ENCODE measurements around the gene DDX39A. TPM values are rescaled to one million over a fixed set of nuclear protein-coding genes. Genes with fewer than 3 reads are reported as not detected.

DDX39A gene
- total and polyA plus RNA-seq, 11 donors = 18.0 to 109 (median 36.1) TPM

- 92 to 95% (median 93%) methylated on average over 12 to 14 of the region's 14 CpGs for WGBS, 4 donors
- H3K9me3 ChIP-seq = no peaks in the 10 kb centered on the region
- no peak overlapping the region for H3K4me3 ChIP-seq
- no peak overlapping the region for H3K27ac ChIP-seq
- TF ChIP-seq POLR2A (IDR thresholded peaks at IDR 0.05) (no peak), CTCF (IDR thresholded peaks at IDR 0.05) (no peak)
- DNase-seq (no peak), ATAC-seq (no peak)
- intact Hi-C loops (cut with DNase I) = loop anchor here in 1 of 10 donors (5.0 kb wide), 1 partner anchor 34 kb away; the partner anchor contains the start of gene PTGER1
- peaks cover 15 to 81% (median 77%) of the 10 kb centered on the region in 9 donors for H3K36me3 ChIP-seq
- peaks cover 2 to 29% (median 25%) of the 10 kb centered on the region in 12 donors for H3K4me1 ChIP-seq
- no peaks in the 10 kb centered on the region for H3K27me3 ChIP-seq
Observed at GRCh38 chr19:14443632-14444216, 24.6 kb upstream of the DDX39A start.

- Histone ChIP-seq H3K4me1 (peaks cover 2 to 36% (median 30%) of the 10 kb centered on the region in 12 donors), H3K9me3 (no peaks in the 10 kb centered on the region), H3K36me3 (peaks cover 15 to 74% (median 70%) of the 10 kb centered on the region in 9 donors), H3K4me3 (no peak overlapping the region), H3K27me3 (no peaks in the 10 kb centered on the region), H3K27ac (no peak overlapping the region)
- ATAC-seq (no peak), DNase-seq (no peak)
- 93 to 98% (median 95%) methylated on average over 8 to 16 of the region's 16 CpGs for WGBS, 4 donors
- intact Hi-C loops (cut with DNase I) = loop anchor here in 1 of 10 donors (5.0 kb wide), 1 partner anchor 34 kb away; the partner anchor contains the start of gene PTGER1
- no peak for TF ChIP-seq CTCF (IDR thresholded peaks at IDR 0.05)
- TF ChIP-seq POLR2A (IDR thresholded peaks at IDR 0.05) = no peak
Observed at GRCh38 chr19:14442891-14443631, 23.9 kb upstream of the DDX39A start.

- DNase-seq = peak in 2 of 5 donors; percentile 41 to 44
- H3K4me3 ChIP-seq = peak overlapping the region in 1 of 12 donors; percentile 62
- 79 to 88% (median 87%) methylated on average over 7 to 34 of the region's 34 CpGs for WGBS, 4 donors
- H3K9me3 ChIP-seq = no peaks in the 10 kb centered on the region
- H3K4me1 ChIP-seq = peaks cover 2 to 51% (median 37%) of the 10 kb centered on the region in 12 donors
- H3K27ac ChIP-seq = peak overlapping the region in 2 of 12 donors; percentile 62 to 82
- ATAC-seq = peak in 3 of 4 donors; percentile 3 to 41 (median 23)
- no peaks in the 10 kb centered on the region for H3K27me3 ChIP-seq
- TF ChIP-seq CTCF (IDR thresholded peaks at IDR 0.05) = no peak
- no peak for TF ChIP-seq POLR2A (IDR thresholded peaks at IDR 0.05)
- peaks cover 13 to 68% (median 52%) of the 10 kb centered on the region in 9 donors for H3K36me3 ChIP-seq
- intact Hi-C loops (cut with DNase I) = loop anchor here in 1 of 10 donors (5.0 kb wide), 1 partner anchor 36 kb away; the partner anchor contains the start of gene PTGER1
Observed at GRCh38 chr19:14441041-14441938, 22.1 kb upstream of the DDX39A start.

All from heart left ventricle (tissue), 16 donors.